ENCODE measurements around the gene AKAP12. TPM values are rescaled to one million over a fixed set of nuclear protein-coding genes. Genes with fewer than 3 reads are reported as not detected.

Gene AKAP12
- polyA plus RNA-seq, 1 donor from 2014 or later = 21.5 TPM

- Histone ChIP-seq H3K9me3 (ENCODE audit: low read length) (no peaks in the 10 kb centered on the region), H3K36me3 (ENCODE audit: insufficient read depth, low read length) (no peaks in the 10 kb centered on the region), H3K4me2 (ENCODE audit: low read length) (no peak overlapping the region), H3F3A (ENCODE audit: insufficient read depth, low read length, poor library complexity, severe bottlenecking) (no peaks in the 10 kb centered on the region), H4K20me1 (ENCODE audit: insufficient read depth) (no peaks in the 10 kb centered on the region), H3K9me2 (ENCODE audit: insufficient read depth, low read length) (no peaks in the 10 kb centered on the region), H3K27me3 (ENCODE audit: insufficient read depth, low read depth, low read length) (no peaks in the 10 kb centered on the region), H3K27ac (ENCODE audit: low read length) (no peak overlapping the region), H3K4me3 (ENCODE audit: low read length) (no peak overlapping the region), H2AFZ (ENCODE audit: low read depth, low read length) (no peak overlapping the region), H3K79me2 (replicated peaks; ENCODE audit: insufficient read depth, low read length) (no peaks in the 10 kb centered on the region), H3K9ac (ENCODE audit: low read length) (no peak overlapping the region)
- TF ChIP-seq TAF1 (IDR thresholded peaks at IDR 0.05; ENCODE audit: low read depth) = no peak
- no peak for TF ChIP-seq CTCF (IDR thresholded peaks at IDR 0.05; ENCODE audit: poor library complexity, severe bottlenecking)
- TF ChIP-seq MXI1 (conservative IDR thresholded peaks at IDR 0.05; ENCODE audit: poor library complexity, severe bottlenecking) = no peak
- no peak for TF ChIP-seq RAD21 (conservative IDR thresholded peaks at IDR 0.05)
- no peak for TF ChIP-seq POLR2AphosphoS5 (IDR thresholded peaks at IDR 0.05)
- TF ChIP-seq REST (IDR thresholded peaks at IDR 0.05; ENCODE audit: borderline replicate concordance) = no peak
- TF ChIP-seq EP300 (conservative IDR thresholded peaks at IDR 0.05; ENCODE audit: poor library complexity, severe bottlenecking) = no peak
Measured at GRCh38 chr6:151254451-151255081, 14.8 kb downstream of the AKAP12 start.

- Histone ChIP-seq H3K4me3 (ENCODE audit: low read length) (no peak overlapping the region), H3K27me3 (ENCODE audit: insufficient read depth, low read depth, low read length) (no peaks in the 10 kb centered on the region), H3K9me2 (ENCODE audit: insufficient read depth, low read length) (no peaks in the 10 kb centered on the region), H4K20me1 (ENCODE audit: insufficient read depth) (no peaks in the 10 kb centered on the region), H3K27ac (ENCODE audit: low read length) (no peak overlapping the region), H3K4me2 (ENCODE audit: low read length) (no peak overlapping the region), H3K79me2 (replicated peaks; ENCODE audit: insufficient read depth, low read length) (no peaks in the 10 kb centered on the region), H3K9ac (ENCODE audit: low read length) (no peak overlapping the region), H2AFZ (ENCODE audit: low read depth, low read length) (no peak overlapping the region), H3F3A (ENCODE audit: insufficient read depth, low read length, poor library complexity, severe bottlenecking) (no peaks in the 10 kb centered on the region), H3K9me3 (ENCODE audit: low read length) (no peaks in the 10 kb centered on the region), H3K36me3 (ENCODE audit: insufficient read depth, low read length) (no peaks in the 10 kb centered on the region)
- TF ChIP-seq TAF1 (IDR thresholded peaks at IDR 0.05; ENCODE audit: low read depth) = no peak
- TF ChIP-seq SMC3 (conservative IDR thresholded peaks at IDR 0.05; ENCODE audit: poor library complexity) = no peak
- no peak for TF ChIP-seq MXI1 (conservative IDR thresholded peaks at IDR 0.05; ENCODE audit: poor library complexity, severe bottlenecking)
- TF ChIP-seq EZH2 (IDR thresholded peaks at IDR 0.05; ENCODE audit: borderline replicate concordance, insufficient read depth, low read length, poor library complexity, severe bottlenecking) = no peak
- no peak for TF ChIP-seq RAD21 (conservative IDR thresholded peaks at IDR 0.05)
- TF ChIP-seq CTCF (IDR thresholded peaks at IDR 0.05; ENCODE audit: poor library complexity, severe bottlenecking) = no peak
- no peak for TF ChIP-seq POLR2AphosphoS5 (IDR thresholded peaks at IDR 0.05)
- TF ChIP-seq REST (IDR thresholded peaks at IDR 0.05; ENCODE audit: borderline replicate concordance) = no peak
- TF ChIP-seq EP300 (conservative IDR thresholded peaks at IDR 0.05; ENCODE audit: poor library complexity, severe bottlenecking) = no peak
Measured at GRCh38 chr6:151255811-151256210, 16.0 kb downstream of the AKAP12 start.

All from neural cell (in vitro differentiated cells).